ACHN (cell line): ENCODE results near the gene RASA3.
A peak's percentile ranks its signal among the peaks of the same experiment; 100 is the strongest.
"Not testable (repeated sequence)": the region's sequence is repeated elsewhere in the genome, so short reads cannot be mapped to it uniquely, and the experiment has no call there.

Experiments used
- DNase-seq: peaks from one replicate; pipeline ENCODE4 v3.0.0-alpha.2; 2015
- in situ Hi-C: cut with HindIII; loops from 2 replicates; pipeline ENCODE4 v1.10.0; 2017; ENCODE audit warnings: low sequenced_read_pairs, low pct_ligation_motif_present, low pct_unique_long_range_greater_than_20kb

RASA3 gene

GRCh38 chr13:113996081-113996911 is 136.1 kb downstream of the RASA3 start:
- DNase-seq: no peak
- in situ Hi-C loops: no loop called here

- no peak for DNase-seq
- in situ Hi-C loops: no loop called here
These were observed 137.3 kb downstream of the RASA3 start for GRCh38 chr13:113995051-113995601.

- no peak for DNase-seq
- in situ Hi-C loops: no loop called here
These were observed 140.0 kb downstream of the RASA3 start for GRCh38 chr13:113992276-113993005.

- DNase-seq: no peak
- in situ Hi-C loops: no loop called here
These were observed 140.7 kb downstream of the RASA3 start for GRCh38 chr13:113991676-113992179.

GRCh38 chr13:113991191-113991669 is 141.2 kb downstream of the RASA3 start:
- no peak for DNase-seq
- in situ Hi-C loops: no loop called here

GRCh38 chr13:113990321-113990837 is 142.0 kb downstream of the RASA3 start:
- DNase-seq: no peak
- in situ Hi-C loops: no loop called here

- in situ Hi-C loops: no loop called here
- no peak for DNase-seq
These were observed 142.7 kb downstream of the RASA3 start for GRCh38 chr13:113989585-113990300.

GRCh38 chr13:113988859-113989258 is 143.6 kb downstream of the RASA3 start:
- in situ Hi-C loops, DNase-seq: not testable (repeated sequence)

- in situ Hi-C loops: no loop called here
- no peak for DNase-seq
These were observed 150.1 kb downstream of the RASA3 start for GRCh38 chr13:113982296-113982661.

GRCh38 chr13:113981611-113982295 is 150.7 kb downstream of the RASA3 start:
- in situ Hi-C loops: no loop called here
- no peak for DNase-seq

- DNase-seq: peak; percentile 61
- in situ Hi-C loops: no loop called here
These were observed 151.2 kb downstream of the RASA3 start for GRCh38 chr13:113981194-113981605.

GRCh38 chr13:113980489-113981064 is 151.8 kb downstream of the RASA3 start:
- no peak for DNase-seq
- in situ Hi-C loops: no loop called here

- no peak for DNase-seq
- in situ Hi-C loops: no loop called here
These were observed 152.5 kb downstream of the RASA3 start for GRCh38 chr13:113979791-113980471.

- DNase-seq: no peak
- in situ Hi-C loops: no loop called here
These were observed 153.5 kb downstream of the RASA3 start for GRCh38 chr13:113978741-113979481.

GRCh38 chr13:113977976-113978375 is 154.4 kb downstream of the RASA3 start:
- DNase-seq: no peak
- in situ Hi-C loops: no loop called here
